ENCODE measurements around the gene PADI2.

PADI2 gene

DNA sequence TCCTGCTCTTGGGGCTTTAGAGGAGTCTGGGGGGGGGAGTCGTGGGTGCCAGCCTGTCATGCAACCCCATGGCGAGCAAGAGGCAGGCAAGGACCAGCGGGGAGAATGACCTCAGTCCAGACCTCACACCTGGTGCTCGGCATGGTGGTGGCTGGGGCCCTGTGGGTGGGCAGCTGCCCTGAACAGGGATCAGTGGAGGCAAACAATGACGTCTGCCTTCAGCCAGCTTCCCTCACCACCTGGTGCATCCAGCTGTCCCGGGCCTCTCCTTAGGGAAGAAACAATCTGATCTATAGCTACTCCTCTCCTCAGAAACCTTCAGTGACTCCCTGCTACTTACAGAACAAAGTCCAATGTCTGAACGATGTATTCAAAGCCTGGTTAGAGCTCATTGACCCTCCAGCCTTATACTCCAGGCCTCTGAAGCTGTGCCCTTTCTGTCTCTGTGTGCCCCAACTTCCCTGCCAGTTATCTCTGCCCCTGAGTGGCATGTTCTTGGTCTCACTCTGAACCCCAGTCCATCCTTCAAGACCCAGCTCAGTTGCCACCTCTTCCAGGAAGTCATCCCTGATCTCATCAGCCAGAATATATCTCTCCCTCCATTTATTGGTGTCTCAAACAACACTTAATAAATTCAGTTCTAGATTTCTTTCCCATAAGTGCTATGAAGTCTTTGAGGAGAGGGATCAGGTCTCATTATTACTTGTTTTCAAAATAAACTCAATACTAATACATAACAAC is 6.6 kb downstream of the PADI2 start:
- no peak for DNase-seq

DNA sequence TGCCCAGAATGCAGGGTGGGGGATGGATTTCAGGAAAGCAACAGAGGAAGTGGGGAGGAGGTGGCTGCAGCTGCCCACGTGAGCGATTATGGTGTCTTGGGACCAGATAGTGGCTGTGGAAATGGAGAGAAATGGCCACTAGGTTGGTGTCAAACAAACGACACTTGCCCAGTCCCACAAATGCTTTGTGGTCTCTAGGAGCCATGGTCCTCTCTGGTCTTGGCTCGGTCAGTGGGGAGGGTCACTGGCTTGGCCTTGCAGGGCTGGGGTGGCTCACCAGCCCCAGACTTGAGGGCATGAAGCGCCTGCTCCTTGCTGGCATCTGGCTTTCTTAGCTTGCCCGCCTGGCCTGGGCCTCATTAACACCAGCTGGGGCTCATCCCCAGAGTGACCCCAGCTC is 7.2 kb downstream of the PADI2 start:
- no peak for DNase-seq

DNA sequence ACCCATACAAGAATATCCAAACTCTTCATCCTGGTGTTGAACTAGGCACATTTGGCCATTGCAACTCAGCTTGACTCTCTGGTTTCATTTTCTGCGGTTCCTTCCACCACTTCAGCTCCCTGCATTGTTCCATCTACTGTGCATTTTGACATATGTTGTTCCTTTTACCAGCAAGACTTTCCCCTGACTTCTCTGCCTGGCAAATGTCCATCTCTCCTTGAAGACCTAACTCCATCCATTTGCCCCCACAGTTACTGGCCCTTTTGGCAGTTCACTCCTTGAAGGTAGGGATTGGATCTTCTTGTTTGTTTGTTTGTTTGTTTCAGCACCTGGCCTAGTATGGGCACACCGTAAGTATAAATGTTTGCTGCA is 8.7 kb downstream of the PADI2 start:
- no peak for DNase-seq

DNA sequence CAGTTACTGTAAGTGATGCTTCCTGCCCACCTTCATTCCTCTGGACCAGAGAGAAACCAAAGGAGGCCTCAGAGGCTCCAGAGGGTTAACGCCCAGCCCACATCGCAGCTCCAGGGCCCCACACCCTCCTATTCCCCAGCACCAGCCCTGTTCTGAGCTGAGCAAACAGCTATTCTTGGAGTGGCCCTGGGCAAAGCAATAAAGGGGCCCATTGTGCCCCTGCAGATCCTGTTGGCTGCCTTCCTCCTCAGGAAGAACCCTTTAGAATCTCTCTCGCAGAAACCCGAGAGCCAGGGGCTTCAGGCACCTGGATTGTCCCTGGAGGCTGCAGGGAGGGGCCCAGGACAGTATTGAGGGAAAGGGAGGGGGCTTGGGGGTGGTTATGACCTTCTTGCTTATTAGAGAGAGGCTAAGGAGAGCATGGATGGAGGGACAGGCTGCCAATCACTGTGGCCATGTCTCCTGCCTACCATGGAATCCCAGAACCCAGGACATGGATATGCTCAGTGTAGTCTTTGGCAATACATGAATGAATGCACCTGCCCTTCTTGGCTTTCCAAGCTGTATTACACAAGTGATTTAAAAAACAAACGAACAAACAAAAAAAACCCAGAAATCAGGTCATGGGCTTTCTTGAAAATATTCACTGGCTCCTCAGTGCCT is 9.2 kb downstream of the PADI2 start:
- DNase-seq, result no peak

DNA sequence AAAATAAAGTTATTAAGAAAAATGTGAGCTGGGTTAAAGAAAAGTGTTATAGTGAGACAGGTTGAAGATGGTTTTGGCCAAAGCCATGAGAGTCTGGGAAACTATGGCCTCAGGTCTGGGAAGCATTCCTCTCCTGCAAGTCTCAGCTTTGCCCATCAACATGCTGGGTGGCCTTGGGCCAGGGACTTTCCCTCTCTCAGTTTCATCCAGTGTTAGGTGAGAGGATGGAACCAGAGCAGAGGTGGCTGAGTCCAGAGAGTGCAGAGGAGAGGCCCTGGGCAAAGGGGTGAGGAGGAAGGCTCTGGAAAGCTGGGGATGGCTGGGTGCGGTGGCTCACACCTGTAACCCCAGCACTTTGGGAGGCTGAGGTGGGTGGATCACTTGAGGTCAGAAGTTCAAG is 10.5 kb downstream of the PADI2 start:
- DNase-seq, result no peak

DNA sequence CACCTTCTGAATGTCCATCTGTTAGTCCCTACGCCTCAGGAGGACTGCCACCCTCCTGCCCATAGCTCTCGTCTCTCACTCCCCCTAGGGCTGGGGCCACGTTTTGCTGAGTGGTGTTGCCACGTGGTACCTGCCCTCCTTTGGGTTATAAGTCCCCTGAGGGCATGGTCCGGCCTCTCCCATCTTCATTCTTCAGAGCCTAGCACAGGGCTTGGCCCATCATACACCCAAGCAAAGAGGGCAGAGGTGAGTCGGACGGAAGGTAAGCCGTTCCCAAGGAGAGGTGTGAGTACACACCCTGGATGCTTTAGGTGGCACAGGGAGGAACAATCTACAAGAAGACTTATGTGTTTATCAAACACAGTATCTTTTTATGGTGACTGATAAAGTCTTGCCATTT is 10.9 kb downstream of the PADI2 start:
- no peak for DNase-seq

DNA sequence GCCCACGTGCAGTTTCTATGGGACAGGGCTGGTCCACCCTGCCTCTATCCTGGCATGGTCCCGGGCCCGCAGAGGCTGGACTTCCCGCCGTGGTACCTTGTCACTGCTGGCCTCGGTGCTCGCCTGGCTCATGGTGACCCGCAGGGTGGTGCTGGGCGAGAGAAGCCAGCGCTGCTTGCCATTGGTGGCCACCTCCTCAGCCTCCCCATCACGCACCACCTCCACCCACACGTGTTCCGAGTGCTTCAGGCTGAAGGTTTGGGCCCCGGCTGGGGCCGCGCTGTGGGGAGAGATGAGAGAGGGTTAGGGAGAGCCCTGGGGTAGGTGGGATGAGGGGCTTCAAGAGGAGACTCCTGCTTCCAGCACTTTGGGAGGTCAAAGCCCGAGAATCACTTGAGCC is 14.5 kb downstream of the PADI2 start:
- DNase-seq, result no peak

DNA sequence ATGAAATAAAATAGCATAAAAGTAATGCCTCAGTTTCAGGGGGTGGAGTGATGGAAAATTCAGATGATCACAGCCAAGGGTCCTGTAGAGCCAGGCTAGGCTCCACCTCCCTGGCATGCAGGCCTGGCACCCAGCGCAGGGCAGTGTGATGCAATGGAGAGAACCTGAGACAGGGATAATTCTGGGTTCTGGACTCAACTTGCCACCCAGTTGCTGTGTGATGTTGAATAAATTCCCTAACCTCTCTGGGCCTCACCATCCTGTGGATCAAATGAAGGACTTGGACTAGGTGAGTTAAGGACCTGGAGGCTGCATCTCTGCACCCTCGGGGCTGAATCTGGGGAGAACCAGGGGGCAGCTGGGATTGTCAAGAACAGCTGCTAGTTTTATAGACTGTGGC is 17.0 kb downstream of the PADI2 start:
- no peak for DNase-seq

DNA sequence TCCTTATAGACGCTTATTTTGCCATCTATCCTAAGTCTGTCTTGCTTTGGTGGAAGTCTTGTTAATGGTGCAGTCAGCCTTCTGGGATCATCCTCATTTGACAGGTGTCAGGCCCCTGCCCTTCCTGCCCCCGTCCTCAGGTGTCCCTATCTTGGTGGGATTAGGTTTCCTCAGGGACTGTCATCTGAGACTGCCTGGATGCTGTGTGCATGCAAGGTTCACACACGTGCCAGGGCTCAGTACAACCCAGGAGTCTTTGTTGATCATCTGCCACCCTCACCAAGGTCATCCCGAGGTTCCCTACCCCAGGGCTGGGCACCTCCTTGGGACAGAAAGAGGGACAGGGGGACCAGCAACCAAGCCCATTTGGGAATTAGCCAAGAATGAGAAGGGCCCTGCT is 18.0 kb downstream of the PADI2 start:
- DNase-seq, result no peak

DNA sequence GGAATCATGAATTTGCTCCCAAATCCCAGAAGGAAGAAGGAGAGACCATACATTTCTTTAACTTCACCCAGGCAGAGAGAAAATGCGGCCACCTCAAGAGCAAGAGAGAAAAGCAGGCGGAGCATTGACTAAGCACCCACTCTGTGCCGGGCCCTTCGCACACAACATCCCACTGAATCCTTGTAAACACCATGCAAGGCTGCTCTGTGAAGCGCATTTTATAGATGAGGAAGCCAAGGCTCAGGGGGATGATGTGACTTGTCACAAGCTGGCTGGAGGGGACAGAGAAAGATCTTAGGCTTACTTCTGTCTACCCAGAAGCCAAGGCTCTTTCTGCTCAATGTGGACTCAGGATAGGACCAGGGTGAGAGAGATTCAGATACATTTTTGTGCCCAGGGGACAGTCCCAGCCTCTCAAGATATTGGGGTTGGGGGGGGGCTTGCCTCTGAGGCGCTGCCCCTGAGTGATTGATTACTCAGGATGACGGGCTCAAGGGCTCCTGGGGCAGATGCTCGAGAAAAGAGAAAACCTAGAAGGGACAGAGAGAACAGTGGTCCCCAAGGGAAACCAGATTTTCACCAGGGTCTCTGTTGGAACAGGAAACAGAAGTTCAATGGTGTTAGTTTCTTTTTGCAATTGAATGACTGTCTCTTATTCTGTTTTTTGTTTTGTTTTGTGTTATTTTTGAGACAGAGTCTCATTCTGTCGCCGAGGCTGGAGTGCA is 19.5 kb downstream of the PADI2 start:
- DNase-seq, result no peak

DNA sequence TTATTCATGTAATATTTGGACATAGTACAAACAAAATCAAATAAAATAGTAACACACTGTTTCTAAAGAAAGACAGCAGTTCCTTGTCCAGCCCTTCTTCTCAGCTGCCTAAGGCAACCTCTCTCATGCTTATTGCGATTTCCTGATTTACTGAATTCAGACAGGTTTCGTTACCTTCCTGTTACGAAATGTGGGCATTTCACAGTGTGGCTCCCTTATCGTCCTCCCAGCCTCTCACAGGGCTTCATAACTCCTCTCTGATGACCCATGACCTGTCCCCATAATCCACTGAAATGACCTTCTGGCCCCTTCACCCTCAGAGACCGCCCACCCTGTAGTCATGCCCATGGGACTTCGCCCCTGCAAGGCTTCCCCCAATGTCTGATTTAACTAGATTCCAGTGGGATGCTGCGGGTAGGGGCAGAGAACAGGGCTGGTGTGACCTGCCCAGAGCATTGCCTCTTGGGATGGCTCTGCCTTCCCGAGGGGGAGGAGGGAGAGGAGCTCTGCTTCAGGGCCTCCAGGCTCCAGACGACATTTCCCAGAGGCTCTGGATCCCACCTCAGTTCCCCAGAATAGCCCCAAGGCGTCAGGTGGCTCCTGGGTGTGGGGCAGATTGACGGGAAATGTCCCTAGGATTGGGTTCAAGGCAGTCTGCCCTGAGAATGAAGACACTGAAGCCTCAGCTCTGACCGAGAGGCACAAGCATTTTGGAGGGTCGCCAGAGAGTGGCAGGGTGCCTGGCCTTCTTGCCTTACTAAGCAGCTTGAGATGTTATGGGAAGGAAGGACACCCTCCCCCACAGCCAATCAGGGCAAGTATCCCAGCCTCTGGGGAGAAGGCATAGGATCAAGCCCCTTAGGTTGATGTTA is 20.6 kb downstream of the PADI2 start:
- DNase-seq, result no peak

DNA sequence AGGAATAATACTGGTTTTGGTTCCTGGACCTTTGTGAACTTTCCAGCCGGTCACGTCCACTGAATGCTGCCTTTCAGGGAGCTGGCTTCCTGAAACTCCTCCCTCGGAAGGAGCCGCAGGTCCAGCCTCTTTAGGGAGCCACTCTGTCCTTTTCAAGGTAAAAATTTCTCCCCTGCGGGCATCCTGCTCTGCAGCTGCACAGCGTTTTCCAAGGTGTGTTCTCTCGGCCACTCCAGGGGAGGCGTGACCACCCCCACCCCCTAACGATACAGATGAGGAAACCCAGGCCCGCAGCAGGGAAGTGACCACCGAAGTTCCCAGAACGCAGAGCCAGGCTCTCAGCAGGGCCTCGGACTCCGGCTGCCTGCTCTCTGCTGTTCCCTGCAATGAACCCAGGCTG is 21.5 kb downstream of the PADI2 start:
- no peak for DNase-seq

DNA sequence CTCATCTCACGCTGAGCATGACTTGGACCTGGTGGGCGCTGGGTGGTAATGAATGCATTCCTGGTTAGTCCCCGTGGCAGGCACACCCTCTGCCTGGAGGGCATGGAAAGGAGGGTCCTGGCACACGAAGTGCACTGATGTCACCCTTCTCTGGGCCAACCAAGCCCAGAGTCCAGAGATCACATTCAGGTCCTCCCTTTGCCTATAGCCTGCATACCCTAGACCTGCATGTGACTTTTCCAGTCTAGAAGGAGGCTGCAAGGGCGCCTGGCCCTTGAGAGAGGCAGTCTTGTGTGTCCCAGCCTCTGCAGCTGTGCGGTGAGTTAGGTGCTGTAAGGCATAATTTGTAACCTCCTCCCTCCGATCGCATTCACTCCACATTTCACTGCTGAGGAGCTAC is 22.1 kb downstream of the PADI2 start:
- DNase-seq, result no peak

DNA sequence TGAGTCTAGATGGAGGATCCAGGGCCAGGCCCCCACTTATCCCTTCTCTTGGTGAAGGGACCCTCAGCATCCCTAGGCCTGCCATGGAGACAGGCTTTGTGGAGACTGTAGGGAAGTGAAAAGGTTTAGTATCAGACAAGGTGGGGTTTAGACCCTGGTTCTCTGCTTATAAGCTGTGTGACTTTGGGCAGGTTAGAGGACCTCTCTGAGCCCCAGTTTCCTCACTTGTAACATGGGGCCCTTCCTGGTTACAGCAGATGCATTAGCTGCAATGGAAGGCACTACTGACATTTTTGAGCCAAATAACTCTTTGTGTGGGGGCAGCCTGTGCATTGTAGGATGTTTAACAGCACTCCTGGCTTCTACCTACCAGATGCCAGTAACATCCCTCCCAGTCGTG is 22.7 kb downstream of the PADI2 start:
- DNase-seq, result no peak

DNA sequence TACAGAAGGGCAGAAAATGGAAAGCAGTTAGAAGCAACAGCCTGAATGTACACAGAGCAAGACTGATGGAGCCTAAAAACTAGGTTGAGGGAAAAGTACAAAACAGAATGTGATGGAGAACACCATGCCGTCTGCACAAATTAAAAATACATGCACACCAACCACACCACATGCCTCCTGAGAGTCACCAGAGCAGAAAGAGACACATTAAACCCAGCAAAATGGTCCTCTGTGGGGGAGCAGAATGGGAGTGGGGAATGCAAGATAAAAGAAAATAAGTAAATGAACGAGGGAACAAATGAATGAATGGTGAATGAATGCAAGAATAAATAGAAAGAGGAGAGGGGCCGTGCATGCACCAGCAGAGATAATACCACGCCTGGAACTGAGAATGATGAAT is 24.1 kb downstream of the PADI2 start:
- no peak for DNase-seq

DNA sequence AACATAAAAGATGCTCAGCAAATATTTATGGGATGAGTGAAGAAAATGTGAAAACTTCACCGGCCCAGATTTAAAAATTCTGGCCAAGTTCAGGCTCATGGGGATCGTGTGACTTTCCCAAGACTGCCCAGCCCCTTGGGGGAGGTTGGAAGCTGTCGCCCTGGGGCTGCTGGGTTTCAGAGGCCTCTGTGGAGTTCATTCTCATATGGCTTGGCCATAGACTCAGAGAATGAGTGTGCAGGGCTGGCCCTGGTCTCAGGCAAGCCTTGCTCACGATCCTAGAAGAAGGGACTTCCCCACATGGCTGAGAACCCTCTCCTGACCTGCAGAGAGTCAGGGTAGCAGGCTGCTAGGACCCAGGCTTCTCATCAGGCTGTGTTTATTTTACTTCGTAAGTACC is 24.6 kb downstream of the PADI2 start:
- DNase-seq, result no peak

DNA sequence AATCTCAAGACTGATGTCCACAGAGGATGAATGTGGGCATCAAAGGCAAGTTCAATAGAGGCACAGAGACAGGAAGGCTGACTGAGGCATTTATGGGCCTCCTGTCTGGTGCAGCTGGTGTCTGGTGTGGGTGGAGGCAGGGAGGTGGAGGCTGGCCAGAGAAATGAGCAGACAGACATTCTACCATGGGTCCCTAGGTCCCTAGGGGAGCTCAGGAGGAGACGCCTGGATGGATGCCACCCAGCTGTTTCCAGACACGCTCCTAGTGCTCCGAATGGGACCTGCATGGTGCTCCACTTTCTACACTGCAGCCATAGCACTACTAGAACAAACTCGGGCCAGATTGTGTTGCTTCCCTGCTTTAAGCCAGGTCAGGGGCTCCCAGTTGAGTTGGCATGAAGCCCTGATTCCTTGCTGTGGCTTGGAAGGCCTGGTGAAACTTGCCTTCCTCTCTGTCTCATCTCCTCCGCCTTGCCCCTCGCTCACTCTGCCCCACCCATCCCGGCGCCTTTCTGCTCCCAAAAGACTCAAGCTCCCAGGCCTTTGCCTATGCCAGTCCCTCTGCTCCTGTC is 25.3 kb downstream of the PADI2 start:
- DNase-seq, result no peak

DNA sequence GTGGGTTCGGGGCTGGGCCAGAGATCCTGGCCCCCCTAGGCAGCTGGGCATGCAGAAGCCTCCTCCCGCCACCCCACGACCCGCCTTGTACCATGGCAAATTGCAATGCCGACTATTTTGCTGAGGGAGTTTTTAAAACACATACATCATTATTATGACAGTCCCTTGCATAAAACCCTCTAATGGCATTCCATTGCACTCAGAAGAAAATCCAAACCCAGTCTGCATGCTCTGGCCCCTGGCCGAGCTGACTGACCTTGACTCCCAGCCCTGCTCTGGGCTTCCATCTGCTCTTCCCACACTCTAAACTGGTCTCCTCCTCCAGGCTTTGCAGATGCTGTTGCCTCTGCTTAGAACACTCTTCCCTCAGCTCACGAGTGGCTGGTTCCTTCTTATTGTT is 28.0 kb downstream of the PADI2 start:
- no peak for DNase-seq

DNA sequence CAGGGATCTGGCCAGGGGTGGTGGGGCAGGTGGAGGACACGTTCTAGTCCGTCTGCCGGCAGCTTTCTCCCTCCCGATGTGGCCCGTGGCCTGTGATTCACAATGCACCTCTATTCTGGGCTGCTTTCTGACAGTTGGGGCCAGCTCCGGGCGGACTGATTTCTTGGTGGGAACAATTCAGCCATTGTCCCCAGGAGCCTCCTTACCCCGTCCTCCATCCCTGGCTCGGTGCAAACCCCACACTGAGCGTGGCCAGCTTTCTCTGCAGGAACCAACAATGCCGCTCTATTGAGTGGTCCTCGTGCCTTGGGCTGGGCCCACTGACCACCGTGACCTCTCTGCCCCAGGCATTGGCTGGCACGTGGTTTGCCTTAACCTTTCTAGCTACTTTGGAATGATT is 29.7 kb downstream of the PADI2 start:
- no peak for DNase-seq

DNA sequence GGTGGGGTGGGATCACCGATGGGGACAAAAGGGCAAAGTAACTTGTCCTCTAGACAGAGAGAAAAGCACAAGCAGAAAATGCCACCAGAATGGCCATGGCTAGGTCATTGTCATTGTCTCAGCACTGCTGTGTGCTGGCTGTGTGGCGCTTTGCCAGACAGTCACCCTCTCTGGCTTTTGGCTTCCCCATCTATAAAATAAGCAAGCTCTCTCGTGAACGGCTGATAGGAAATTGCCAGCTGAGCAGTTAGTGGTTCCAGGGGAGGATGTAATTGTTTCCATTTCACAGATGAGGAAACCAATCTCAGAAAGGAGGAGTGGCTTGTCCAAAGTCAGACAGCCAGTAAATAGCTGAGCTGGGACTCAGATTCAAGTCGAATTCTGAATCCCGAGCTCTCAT is 32.5 kb downstream of the PADI2 start:
- DNase-seq, result no peak

DNA sequence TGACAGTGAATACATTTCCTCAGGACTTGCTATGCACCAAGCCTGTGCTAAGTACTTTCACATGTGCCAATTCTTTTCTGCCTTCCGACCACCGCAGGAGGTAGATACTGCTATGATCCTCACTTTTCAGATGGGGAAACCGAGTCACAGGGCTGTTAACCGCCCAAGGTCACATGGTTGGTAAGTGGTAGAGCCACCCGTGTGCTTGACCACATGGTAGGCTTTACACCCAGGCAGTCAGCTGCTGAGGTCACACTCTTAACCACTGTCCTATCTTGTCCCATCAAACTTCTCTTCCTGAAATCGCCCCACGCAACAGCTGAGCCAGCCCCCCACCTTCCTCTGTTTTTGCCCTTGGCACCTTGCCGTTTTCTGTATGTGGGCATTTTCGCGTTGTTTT is 34.5 kb downstream of the PADI2 start:
- no peak for DNase-seq

DNA sequence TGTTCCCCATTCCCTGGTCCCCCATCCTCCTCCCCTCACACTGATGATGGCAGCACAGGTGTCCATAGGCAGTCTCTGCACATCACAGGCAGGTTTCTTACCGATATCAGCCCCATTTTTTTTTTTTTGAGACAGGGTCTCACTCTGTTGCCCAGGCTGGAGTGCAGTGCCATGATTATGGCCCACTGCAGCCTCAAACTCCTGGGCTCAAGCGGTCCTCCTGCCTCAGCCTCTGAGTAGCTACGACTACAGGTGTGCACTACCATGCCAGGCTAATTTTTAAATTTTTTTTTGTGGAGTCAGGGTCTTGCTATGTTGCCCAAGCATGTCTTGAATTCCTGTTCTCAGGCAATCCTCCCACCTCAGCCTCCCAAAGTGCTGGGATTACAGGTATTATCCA is 36.5 kb downstream of the PADI2 start:
- DNase-seq, result no peak

DNA sequence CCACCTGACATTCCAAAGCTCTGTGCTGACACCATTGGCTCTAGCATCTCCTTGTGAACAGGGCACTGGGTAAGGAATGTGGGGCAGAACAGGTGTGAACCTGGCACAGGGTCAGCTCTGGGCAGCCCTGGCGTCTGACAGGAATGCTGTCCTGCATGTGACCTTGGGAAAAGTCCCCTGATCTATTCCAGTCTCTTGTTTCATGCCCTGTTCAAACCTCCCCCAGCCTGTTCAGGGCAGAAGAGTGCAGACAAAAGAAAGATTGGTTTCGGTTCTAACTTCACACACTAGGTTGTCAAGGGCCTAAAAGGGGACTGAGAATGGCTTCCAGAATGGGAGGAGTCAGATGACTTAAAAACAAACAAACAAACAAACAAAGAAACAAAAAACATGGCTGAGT is 37.8 kb downstream of the PADI2 start:
- DNase-seq, result no peak

Measured in T-helper 1 cell (primary cell).